ENCODE measurements around the gene GPC3.

DNA sequence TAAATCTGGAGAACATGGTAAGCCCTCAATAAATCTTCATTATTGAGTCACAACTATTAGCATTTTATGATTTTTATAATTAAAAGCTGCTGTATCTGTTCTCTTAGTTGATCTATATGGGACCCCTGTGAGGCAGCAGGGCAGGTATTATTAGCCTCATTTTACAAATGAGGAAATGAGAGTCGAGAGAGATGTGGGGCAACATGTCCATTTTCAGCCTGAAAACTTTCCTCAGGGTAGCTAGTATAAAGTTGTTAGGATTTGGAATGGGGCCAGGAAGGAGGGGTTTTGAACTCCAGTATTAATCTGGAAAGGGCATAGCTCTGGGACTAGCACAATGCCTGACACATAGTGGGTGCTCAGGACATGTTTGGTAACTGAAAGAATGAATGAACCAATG lies 378.4 kb downstream of the GPC3 start:
- TF ChIP-seq, protein P1, sequence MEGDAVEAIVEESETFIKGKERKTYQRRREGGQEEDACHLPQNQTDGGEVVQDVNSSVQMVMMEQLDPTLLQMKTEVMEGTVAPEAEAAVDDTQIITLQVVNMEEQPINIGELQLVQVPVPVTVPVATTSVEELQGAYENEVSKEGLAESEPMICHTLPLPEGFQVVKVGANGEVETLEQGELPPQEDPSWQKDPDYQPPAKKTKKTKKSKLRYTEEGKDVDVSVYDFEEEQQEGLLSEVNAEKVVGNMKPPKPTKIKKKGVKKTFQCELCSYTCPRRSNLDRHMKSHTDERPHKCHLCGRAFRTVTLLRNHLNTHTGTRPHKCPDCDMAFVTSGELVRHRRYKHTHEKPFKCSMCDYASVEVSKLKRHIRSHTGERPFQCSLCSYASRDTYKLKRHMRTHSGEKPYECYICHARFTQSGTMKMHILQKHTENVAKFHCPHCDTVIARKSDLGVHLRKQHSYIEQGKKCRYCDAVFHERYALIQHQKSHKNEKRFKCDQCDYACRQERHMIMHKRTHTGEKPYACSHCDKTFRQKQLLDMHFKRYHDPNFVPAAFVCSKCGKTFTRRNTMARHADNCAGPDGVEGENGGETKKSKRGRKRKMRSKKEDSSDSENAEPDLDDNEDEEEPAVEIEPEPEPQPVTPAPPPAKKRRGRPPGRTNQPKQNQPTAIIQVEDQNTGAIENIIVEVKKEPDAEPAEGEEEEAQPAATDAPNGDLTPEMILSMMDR (IDR thresholded peaks at IDR 0.05) = no peak
- no peak for TF ChIP-seq POLR2AphosphoS5 (IDR thresholded peaks at IDR 0.05)
